ENCODE measurements around the gene SOX6.

SOX6 gene

GRCh38 chr11:16265022-16265421 lies 91.3 kb downstream of the SOX6 start:
- no peak for DNase-seq

DNA sequence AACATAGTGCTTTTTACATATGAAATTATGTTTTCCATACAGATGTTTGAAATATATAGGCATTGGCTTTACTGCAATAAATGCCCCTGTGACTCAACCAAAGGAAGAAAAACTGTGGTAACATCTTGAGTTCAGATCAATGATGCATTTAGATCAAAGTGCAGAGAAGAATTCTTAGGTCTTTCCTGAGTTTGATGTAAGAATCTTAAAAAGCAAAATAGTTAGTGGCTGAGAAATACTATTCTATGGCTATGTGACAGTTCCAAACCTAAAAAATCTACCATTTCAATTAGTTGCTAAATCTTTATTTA lies 93.7 kb downstream of the SOX6 start:
- DNase-seq, result no peak

- DNase-seq, result no peak
Observed at GRCh38 chr11:16261836-16262644, 94.3 kb downstream of the SOX6 start.

DNA sequence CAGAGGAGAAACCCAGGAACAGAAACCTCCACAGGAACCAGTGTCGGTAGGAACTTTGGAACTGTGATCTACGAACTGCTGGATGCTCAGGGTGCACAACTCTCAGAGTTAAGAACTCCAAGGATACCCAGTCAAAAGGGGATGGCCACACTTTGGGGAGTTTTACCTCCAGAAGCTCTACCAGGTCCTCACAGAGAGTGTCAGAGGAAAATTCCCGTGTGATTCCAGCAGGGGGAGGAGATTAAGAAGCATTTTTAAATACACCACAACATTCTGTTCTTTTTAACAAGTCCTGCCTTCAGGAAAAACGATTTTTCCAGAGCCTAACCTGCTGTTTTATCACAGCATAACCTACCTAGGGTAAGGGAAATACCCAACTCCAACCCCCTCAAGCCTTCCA lies 104.0 kb downstream of the SOX6 start:
- DNase-seq, result no peak

GRCh38 chr11:16248248-16248647 lies 108.1 kb downstream of the SOX6 start:
- DNase-seq, result no peak

DNA sequence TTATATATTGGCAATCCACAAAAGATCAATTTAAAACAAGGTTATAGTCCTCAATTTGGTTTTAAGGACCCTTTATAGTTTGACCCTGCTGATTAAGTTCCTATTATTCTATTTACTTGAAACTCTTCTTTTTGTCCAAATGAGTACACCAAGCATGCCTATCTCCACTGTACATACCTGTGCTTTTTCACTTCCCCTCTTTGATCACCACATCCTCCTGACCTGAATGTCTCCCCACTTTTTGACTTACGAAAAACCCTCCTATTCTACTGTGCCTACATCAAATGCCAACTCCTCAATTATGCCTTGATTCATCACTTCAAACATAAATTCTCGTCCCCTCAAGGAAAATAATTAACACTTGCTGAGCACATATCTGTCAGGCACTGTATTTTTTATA lies 113.5 kb downstream of the SOX6 start:
- DNase-seq, result no peak

- DNase-seq, result no peak
Observed at GRCh38 chr11:16240687-16241086, 115.7 kb downstream of the SOX6 start.

GRCh38 chr11:16239141-16240105 lies 116.9 kb downstream of the SOX6 start:
- no peak for DNase-seq

GRCh38 chr11:16226245-16226644 lies 130.1 kb downstream of the SOX6 start:
- no peak for DNase-seq

GRCh38 chr11:16225623-16226022 lies 130.7 kb downstream of the SOX6 start:
- no peak for DNase-seq

- DNase-seq, result no peak
Observed at GRCh38 chr11:16223558-16223957, 132.8 kb downstream of the SOX6 start.

- DNase-seq, result no peak
Observed at GRCh38 chr11:16217631-16218030, 138.7 kb downstream of the SOX6 start.

DNA sequence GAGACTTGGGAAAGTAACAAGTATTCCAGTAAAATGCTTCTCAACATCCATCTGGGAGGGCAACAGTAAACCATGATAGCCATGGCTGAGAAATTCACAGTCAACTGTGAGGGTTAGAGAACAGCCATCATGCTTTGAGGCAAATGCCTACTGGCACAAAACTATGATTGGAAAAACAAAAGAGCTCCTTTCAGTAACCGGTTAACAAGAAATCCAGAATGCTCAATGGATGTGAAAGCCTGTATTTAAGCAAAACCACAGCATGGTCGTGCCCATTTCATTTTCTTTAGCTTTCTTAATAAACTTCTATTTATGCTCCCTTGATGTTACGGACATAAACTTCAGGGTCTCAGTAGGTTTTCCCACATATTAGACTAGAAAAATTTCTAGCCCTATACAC lies 139.5 kb downstream of the SOX6 start:
- no peak for DNase-seq

GRCh38 chr11:16215352-16215751 lies 141.0 kb downstream of the SOX6 start:
- DNase-seq, result no peak

GRCh38 chr11:16211407-16211806 lies 144.9 kb downstream of the SOX6 start:
- no peak for DNase-seq

DNA sequence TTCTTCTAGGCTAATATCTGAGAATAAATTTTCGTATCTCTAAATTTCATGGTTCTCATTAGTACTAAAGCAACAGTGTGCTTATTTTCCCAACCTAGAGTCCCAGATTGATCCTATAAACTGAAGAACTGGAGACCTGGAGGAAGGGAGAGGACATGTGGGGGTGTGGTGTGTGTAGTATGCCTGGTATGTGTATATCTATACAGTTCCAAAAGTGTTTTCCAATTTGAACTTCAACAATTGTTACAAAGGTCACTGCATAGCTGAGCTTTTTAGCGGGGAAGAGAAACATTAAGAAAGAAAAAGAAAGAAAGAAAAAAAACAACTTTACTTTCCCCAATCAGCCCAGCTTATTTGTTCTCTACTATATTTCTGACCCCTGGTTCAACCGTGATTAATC lies 152.1 kb downstream of the SOX6 start:
- DNase-seq, result no peak

DNA sequence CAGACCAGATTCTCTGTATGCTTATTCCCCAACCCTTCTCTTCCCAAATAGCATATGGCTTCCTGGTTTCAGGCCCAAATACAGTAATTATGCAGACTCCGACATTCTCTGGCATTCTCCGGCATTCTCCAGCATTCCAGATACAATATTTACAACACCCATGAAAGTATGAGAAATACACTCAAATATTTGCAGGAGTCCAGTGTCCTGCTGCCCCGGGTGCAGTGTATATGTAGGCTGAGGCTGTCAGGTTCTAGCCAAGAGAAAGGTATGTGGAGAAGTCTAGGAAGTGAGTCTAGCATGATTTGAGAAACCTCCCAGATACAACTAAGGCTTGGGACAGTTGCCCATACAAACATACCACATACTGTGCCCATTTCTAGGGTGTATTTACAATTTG lies 160.7 kb downstream of the SOX6 start:
- no peak for DNase-seq

- DNase-seq, result no peak
Observed at GRCh38 chr11:16194566-16194965, 161.8 kb downstream of the SOX6 start.

- no peak for DNase-seq
Observed at GRCh38 chr11:16193897-16194381, 162.4 kb downstream of the SOX6 start.

DNA sequence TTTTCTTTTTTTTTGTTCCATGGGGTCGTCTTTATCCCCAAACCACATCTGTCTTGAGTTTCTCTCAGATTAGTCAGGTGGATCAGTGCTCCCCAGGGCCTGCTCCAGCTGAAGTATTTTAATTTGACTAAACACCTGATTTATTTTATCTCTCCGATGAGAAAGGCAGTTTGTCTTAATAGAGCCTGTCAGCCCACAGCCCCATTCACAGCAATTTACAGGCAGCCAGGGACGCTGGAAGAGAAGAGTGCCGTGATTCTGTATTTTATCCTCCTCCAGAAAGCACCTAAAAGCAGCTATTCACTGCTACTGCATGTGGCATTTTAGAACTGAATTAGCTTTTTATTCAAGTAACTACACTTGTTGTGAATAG lies 164.5 kb downstream of the SOX6 start:
- no peak for DNase-seq

DNA sequence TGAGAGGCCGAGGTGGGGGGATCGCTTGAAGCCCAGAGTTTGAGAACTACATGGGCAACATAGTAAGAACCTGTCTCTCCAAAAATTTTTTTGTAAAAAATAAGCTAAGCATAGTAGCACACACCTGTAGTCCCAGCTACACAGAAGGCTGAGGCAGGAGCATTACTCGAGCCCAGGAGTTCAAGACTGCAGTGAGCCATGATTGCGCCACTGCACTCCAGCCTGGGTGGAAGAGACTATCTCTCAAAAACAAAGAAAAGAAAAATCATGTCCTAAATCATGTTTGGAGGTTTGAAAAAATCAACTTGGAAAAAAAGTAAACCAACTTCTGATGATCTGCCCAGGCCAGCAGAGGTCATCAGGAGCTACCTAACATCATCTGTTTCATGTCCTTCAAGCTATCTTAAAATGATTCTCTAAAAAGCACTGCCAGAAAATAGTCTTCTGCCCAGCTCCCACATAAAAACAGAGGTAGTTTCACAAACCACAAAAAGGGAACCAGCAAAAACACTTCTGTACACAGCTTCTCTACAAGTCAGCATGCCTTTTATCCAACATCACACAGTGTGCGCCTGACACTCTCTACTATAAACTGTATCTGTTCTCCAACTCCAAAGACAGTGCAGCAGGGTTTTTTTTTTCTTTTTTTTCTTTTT lies 165.0 kb downstream of the SOX6 start:
- DNase-seq, result no peak

GRCh38 chr11:16186680-16187079 lies 169.7 kb downstream of the SOX6 start:
- no peak for DNase-seq

GRCh38 chr11:16185042-16185441 lies 171.3 kb downstream of the SOX6 start:
- no peak for DNase-seq

- no peak for DNase-seq
Observed at GRCh38 chr11:16184588-16184987, 171.8 kb downstream of the SOX6 start.

Measured in activated naive CD4-positive, alpha-beta T cell (primary cell).